DND-41 (cell line): ENCODE data around the gene LMO3.

Experiments
- ATAC-seq: fragments of 200-7000 bp; cut with Tn5 transposase; 3 replicates; pipeline ENCODE4 v1.9.1; 2021; ENCODE audit warnings: low read depth; ENCODE audit not compliant: insufficient read depth
- DNase-seq: peaks from one replicate; pipeline ENCODE4 v3.0.0-alpha.2; 2020
- H2AFZ ChIP-seq: 2 replicates; pipeline ENCODE4 v1.6.0; 2012; ENCODE audit warnings: low read depth, low read length
- H3K27ac ChIP-seq: 2 replicates; pipeline ENCODE4 v1.5.1; 2012; ENCODE audit warnings: low read length, inconsistent platforms
- H3K27me3 ChIP-seq: fragments of 200-600 bp; sonication (generic); 2 replicates; pipeline ENCODE4 v1.6.0; 2012; ENCODE audit warnings: low read length, mild to moderate bottlenecking, inconsistent platforms; ENCODE audit not compliant: insufficient read depth, poor library complexity
- H3K36me3 ChIP-seq: 2 replicates; pipeline ENCODE4 v1.5.1; 2012; ENCODE audit warnings: low read length, inconsistent platforms; ENCODE audit not compliant: insufficient read depth
- H3K4me1 ChIP-seq: 2 replicates; pipeline ENCODE4 v1.5.1; 2012; ENCODE audit warnings: mild to moderate bottlenecking, low read length; ENCODE audit not compliant: insufficient read depth
- H3K4me2 ChIP-seq: 2 replicates; pipeline ENCODE4 v1.6.0; 2012; ENCODE audit warnings: mild to moderate bottlenecking, moderate library complexity, low read length, inconsistent platforms; ENCODE audit not compliant: insufficient read depth
- H3K4me3 ChIP-seq, 2 experiments: fragments of 200-600 bp in 1 of 2; shearing (Covaris generic) in 1 of 2; 2 replicates each; pipeline ENCODE4 v1.5.1; 2012 to 2016; ENCODE audit warnings: inconsistent platforms in 2 of 2, low read length in 2 of 2, mild to moderate bottlenecking in 2 of 2, low read depth in 1 of 2, moderate library complexity in 1 of 2
- H3K79me2 ChIP-seq: 2 replicates; pipeline ENCODE4 v1.6.0; 2012; ENCODE audit warnings: low read length, inconsistent platforms; ENCODE audit not compliant: insufficient read depth
- H3K9ac ChIP-seq: 2 replicates; pipeline ENCODE4 v1.6.0; 2012; ENCODE audit warnings: low read depth, mild to moderate bottlenecking, inconsistent platforms, low read length, moderate library complexity
- H3K9me3 ChIP-seq: 2 replicates; pipeline ENCODE4 v1.5.1; 2012; ENCODE audit warnings: low read length, moderate library complexity, mild to moderate bottlenecking, inconsistent platforms; ENCODE audit not compliant: insufficient read depth, severe bottlenecking
- H4K20me1 ChIP-seq: 2 replicates; pipeline ENCODE4 v1.6.0; 2012; ENCODE audit warnings: low read length; ENCODE audit not compliant: insufficient read depth
- EZH2 ChIP-seq: IDR thresholded peaks from 3 replicates; pipeline ENCODE4 v1.6.1; 2012; ENCODE audit warnings: borderline replicate concordance, low read depth, mild to moderate bottlenecking, moderate library complexity, low read length, inconsistent platforms; ENCODE audit not compliant: severe bottlenecking
- TF ChIP-seq, protein P1 (sequence below): IDR thresholded peaks from 2 replicates; pipeline ENCODE4 v1.5.1; 2012; ENCODE audit warnings: borderline replicate concordance, low read length, moderate library complexity, mild to moderate bottlenecking; ENCODE audit not compliant: poor library complexity, severe bottlenecking; ENCODE audit errors: extremely low read depth

The LMO3 gene

DNA sequence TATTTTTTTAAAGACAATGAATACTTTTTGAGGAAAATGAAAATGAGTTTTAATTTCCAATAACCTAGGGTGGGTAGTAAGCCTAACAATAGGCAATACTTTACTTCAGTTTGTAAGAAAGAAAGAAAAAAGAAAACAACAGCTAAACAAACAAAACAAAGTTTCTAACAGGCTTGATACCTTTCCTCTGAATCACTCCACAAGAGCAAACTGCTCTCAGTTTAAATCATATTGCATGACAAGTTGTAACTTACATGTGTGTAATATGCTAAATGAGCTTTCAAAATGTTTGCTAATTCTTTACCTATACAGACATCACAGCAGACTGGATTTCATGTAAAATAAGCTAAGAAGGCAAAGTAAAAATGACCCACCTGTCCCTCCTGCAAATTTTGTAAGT lies 6.7 kb upstream of the LMO3 start:
- no peaks in the 10 kb centered on the region for H4K20me1 ChIP-seq
- no peak overlapping the region for H3K4me2 ChIP-seq
- no peaks in the 10 kb centered on the region for H3K9me3 ChIP-seq
- no peak overlapping the region for H2AFZ ChIP-seq
- no peaks in the 10 kb centered on the region for H3K4me1 ChIP-seq
- no peaks in the 10 kb centered on the region for H3K27me3 ChIP-seq
- H3K36me3 ChIP-seq, result no peaks in the 10 kb centered on the region
- no peaks in the 10 kb centered on the region for H3K79me2 ChIP-seq
- H3K4me3 ChIP-seq, result no peak overlapping the region
- DNase-seq (no peak), ATAC-seq (no peak)
- H3K27ac ChIP-seq, result no peak overlapping the region
- no peak overlapping the region for H3K9ac ChIP-seq
- no peak for TF ChIP-seq EZH2
- TF ChIP-seq, protein P1, sequence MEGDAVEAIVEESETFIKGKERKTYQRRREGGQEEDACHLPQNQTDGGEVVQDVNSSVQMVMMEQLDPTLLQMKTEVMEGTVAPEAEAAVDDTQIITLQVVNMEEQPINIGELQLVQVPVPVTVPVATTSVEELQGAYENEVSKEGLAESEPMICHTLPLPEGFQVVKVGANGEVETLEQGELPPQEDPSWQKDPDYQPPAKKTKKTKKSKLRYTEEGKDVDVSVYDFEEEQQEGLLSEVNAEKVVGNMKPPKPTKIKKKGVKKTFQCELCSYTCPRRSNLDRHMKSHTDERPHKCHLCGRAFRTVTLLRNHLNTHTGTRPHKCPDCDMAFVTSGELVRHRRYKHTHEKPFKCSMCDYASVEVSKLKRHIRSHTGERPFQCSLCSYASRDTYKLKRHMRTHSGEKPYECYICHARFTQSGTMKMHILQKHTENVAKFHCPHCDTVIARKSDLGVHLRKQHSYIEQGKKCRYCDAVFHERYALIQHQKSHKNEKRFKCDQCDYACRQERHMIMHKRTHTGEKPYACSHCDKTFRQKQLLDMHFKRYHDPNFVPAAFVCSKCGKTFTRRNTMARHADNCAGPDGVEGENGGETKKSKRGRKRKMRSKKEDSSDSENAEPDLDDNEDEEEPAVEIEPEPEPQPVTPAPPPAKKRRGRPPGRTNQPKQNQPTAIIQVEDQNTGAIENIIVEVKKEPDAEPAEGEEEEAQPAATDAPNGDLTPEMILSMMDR, result no peak

- TF ChIP-seq, protein P1, result no peak
- no peak for TF ChIP-seq EZH2
- Histone ChIP-seq H3K9me3 (no peaks in the 10 kb centered on the region), H3K4me1 (no peaks in the 10 kb centered on the region), H3K36me3 (no peaks in the 10 kb centered on the region), H2AFZ (no peak overlapping the region), H3K79me2 (no peaks in the 10 kb centered on the region), H3K27me3 (no peaks in the 10 kb centered on the region), H3K27ac (no peak overlapping the region), H4K20me1 (no peaks in the 10 kb centered on the region), H3K9ac (no peak overlapping the region), H3K4me3 (no peak overlapping the region), H3K4me2 (no peak overlapping the region)
- no peak for DNase-seq
- ATAC-seq, result no peak
These were observed 5.2 kb upstream of the LMO3 start for GRCh38 chr12:16611146-16611545.

DNA sequence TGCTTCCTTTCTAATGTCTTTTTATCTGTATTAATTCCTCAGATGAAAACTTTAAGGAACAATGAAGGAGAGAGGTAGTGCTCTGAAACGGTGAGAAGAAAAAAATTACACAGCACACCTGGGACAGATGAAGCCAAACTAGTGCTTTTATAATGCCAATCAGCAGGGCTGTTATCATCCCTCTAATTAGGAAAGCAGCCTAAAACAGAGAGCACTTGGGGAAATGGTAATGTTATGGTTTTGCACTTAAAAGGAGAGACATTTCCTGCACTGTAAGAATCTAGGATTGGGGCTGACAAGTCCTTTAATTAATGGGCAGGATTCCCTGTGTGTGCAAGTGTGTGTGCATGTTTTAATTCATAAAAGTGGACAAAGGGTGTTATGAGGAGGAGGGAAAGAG lies 4.8 kb upstream of the LMO3 start:
- Histone ChIP-seq H3K36me3 (no peaks in the 10 kb centered on the region), H3K27me3 (no peaks in the 10 kb centered on the region), H3K4me2 (no peak overlapping the region), H3K79me2 (no peaks in the 10 kb centered on the region), H3K27ac (no peak overlapping the region), H4K20me1 (no peaks in the 10 kb centered on the region), H3K4me1 (no peaks in the 10 kb centered on the region), H3K4me3 (no peak overlapping the region), H3K9ac (no peak overlapping the region), H2AFZ (no peak overlapping the region), H3K9me3 (no peaks in the 10 kb centered on the region)
- ATAC-seq, result no peak
- no peak for DNase-seq
- TF ChIP-seq, protein P1, result no peak

- H4K20me1 ChIP-seq, result no peaks in the 10 kb centered on the region
- no peak overlapping the region for H3K9ac ChIP-seq
- H3K27ac ChIP-seq, result no peak overlapping the region
- no peak for TF ChIP-seq EZH2
- TF ChIP-seq, protein P1, result no peak
- no peak for ATAC-seq
- no peaks in the 10 kb centered on the region for H3K36me3 ChIP-seq
- no peaks in the 10 kb centered on the region for H3K9me3 ChIP-seq
- DNase-seq, result no peak
- no peaks in the 10 kb centered on the region for H3K4me1 ChIP-seq
- no peaks in the 10 kb centered on the region for H3K27me3 ChIP-seq
- H3K4me2 ChIP-seq, result no peak overlapping the region
- no peak overlapping the region for H3K4me3 ChIP-seq
- H2AFZ ChIP-seq, result no peak overlapping the region
- no peaks in the 10 kb centered on the region for H3K79me2 ChIP-seq
These were observed 4.1 kb upstream of the LMO3 start for GRCh38 chr12:16610001-16610585.
